Measurements from ENCODE around the gene SKI. TPM values are rescaled to one million over a fixed set of nuclear protein-coding genes. Genes with fewer than 3 reads are reported as not detected.

Gene SKI
- total and polyA plus RNA-seq, 7 donors = 7.7 to 32.1 (median 21.4) TPM

DNA sequence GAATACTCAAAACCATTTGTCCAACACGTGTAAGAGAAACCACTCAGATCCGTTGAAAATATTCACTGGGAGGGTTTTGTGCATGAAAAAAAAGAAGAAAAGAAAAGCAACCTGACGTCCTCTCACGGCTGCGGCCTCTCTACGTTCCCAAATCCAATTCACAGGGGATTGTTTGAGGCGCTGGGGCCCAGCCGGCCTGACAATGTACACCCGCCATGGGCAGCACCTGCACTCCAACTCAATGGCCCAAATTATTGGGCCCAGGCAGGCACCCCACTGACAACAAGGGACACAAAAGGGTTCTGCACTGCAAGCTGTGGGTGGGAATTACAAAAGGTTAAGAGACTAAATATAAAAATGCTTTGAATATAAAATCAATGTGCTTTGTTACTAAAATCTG is 121.7 kb downstream of the SKI start:
- H3K9me3 ChIP-seq = no peaks in the 10 kb centered on the region
- TF ChIP-seq, protein P1, sequence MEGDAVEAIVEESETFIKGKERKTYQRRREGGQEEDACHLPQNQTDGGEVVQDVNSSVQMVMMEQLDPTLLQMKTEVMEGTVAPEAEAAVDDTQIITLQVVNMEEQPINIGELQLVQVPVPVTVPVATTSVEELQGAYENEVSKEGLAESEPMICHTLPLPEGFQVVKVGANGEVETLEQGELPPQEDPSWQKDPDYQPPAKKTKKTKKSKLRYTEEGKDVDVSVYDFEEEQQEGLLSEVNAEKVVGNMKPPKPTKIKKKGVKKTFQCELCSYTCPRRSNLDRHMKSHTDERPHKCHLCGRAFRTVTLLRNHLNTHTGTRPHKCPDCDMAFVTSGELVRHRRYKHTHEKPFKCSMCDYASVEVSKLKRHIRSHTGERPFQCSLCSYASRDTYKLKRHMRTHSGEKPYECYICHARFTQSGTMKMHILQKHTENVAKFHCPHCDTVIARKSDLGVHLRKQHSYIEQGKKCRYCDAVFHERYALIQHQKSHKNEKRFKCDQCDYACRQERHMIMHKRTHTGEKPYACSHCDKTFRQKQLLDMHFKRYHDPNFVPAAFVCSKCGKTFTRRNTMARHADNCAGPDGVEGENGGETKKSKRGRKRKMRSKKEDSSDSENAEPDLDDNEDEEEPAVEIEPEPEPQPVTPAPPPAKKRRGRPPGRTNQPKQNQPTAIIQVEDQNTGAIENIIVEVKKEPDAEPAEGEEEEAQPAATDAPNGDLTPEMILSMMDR (IDR thresholded peaks at IDR 0.05) = no peak
- intact Hi-C loops (cut with DNase I) = no loop called here
- no peaks in the 10 kb centered on the region for H3K36me3 ChIP-seq (ENCODE audit: insufficient read depth in 1 of 2, low read depth in 1 of 2)
- no peak for ATAC-seq
- no peaks in the 10 kb centered on the region for H3K4me1 ChIP-seq
- 72 to 79% (median 76%) methylated on average over 9 of the region's 9 CpGs for WGBS, 3 donors
- no peak overlapping the region for H3K4me3 ChIP-seq
- no peak overlapping the region for H3K27ac ChIP-seq
- DNase-seq = peak in 1 of 2 donors; percentile 24
- no peaks in the 10 kb centered on the region for H3K27me3 ChIP-seq (ENCODE audit: insufficient read depth in 3 of 3, low read length in 2 of 3)

DNA sequence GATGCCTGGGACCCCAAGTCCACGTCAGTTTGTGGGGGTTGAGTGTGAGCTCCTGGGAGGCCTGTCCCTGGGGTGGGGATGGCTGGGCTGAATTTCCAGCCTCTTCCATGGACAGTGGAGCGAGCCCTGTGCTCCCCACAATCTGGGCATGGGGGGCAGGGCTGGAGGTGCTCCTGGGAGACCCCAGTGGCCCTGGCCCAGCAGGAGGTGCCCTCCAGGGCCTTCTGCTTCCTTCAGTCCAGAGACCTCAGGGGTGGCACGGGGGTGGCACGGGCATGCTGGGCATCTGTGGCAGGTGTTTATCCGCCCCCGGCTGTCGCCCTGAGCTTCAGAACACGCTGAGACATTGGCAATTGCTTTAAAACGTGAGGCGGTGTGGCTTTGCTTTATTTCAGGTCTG is 122.4 kb downstream of the SKI start:
- DNase-seq = peak; percentile 11 to 23

GRCh38 chr1:2350911-2351655 is 123.0 kb downstream of the SKI start:
- WGBS, 3 donors = 76 to 82% (median 79%) methylated on average over 28 to 31 of the region's 31 CpGs
- intact Hi-C loops (cut with DNase I) = no loop called here
- Histone ChIP-seq H3K27ac (no peak overlapping the region), H3K36me3 (ENCODE audit: insufficient read depth in 1 of 2, low read depth in 1 of 2) (no peaks in the 10 kb centered on the region), H3K27me3 (ENCODE audit: insufficient read depth in 3 of 3, low read length in 2 of 3) (no peaks in the 10 kb centered on the region), H3K4me3 (no peak overlapping the region), H3K9me3 (no peaks in the 10 kb centered on the region), H3K4me1 (no peaks in the 10 kb centered on the region)
- ATAC-seq (no peak), DNase-seq (peak; percentile 8 to 32)
- TF ChIP-seq, protein P1 (IDR thresholded peaks at IDR 0.05) = no peak

More for the DNA sequence above, 122.4 kb downstream of the SKI start:
- WGBS, 3 donors = 74 to 77% (median 76%) methylated on average over 10 of the region's 10 CpGs
- Histone ChIP-seq H3K4me3 (no peak overlapping the region), H3K36me3 (ENCODE audit: insufficient read depth in 1 of 2, low read depth in 1 of 2) (no peaks in the 10 kb centered on the region), H3K27ac (no peak overlapping the region), H3K27me3 (ENCODE audit: insufficient read depth in 3 of 3, low read length in 2 of 3) (no peaks in the 10 kb centered on the region), H3K9me3 (no peaks in the 10 kb centered on the region), H3K4me1 (no peaks in the 10 kb centered on the region)
- ATAC-seq = no peak
- intact Hi-C loops (cut with DNase I) = no loop called here
- TF ChIP-seq, protein P1 (IDR thresholded peaks at IDR 0.05) = no peak

DNA sequence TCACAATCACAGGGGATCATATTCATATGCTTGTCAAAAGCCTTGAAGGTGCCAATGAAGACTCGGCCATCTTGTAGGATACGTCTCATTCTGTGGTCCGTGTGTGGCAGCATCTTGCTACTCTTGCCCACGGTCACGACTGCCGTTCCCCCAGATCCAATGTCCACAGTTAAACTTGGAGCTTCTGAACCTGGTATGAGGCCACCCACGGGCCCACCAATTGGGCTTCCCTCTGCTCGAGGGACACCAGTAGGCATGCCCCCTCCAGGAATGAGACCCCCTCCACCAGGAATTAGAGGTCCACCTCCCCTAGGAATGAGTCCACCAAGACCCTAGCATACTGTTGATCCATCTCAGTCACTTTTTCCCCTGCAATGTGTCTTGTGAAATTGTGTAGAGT is 123.6 kb downstream of the SKI start:
- H3K27ac ChIP-seq = no peak overlapping the region
- ATAC-seq (no peak), DNase-seq (no peak)
- 85 to 91% (median 85%) methylated on average over 8 of the region's 8 CpGs for WGBS, 3 donors
- TF ChIP-seq, protein P1 (IDR thresholded peaks at IDR 0.05) = no peak
- H3K9me3 ChIP-seq = no peaks in the 10 kb centered on the region
- no peaks in the 10 kb centered on the region for H3K27me3 ChIP-seq (ENCODE audit: insufficient read depth in 3 of 3, low read length in 2 of 3)
- intact Hi-C loops (cut with DNase I) = no loop called here
- H3K4me3 ChIP-seq = no peak overlapping the region
- H3K4me1 ChIP-seq = no peaks in the 10 kb centered on the region
- H3K36me3 ChIP-seq (ENCODE audit: insufficient read depth in 1 of 2, low read depth in 1 of 2) = no peaks in the 10 kb centered on the region
